Activated CD4-positive, alpha-beta memory T cell treated with anti-CD3 and anti-CD28 coated beads for 36 hours (primary cell): ENCODE results near the gene TTC7B. TPM values are rescaled to one million over a fixed set of nuclear protein-coding genes. Genes with fewer than 3 reads are reported as not detected.

Experiments
- CTCF ChIA-PET: fragments of 350-600 bp; sonication (Branson Sonifier 250); formaldehyde crosslinking; loops from one replicate; lab custom pipeline; 2021; ENCODE audit warnings: antibody characterized with exemption, inconsistent platforms; lab: Charles Lee
- POLR2A ChIA-PET: fragments of 350-600 bp; sonication (Branson Sonifier 250); formaldehyde crosslinking; loops from one replicate; lab custom pipeline; 2021; ENCODE audit warnings: antibody characterized with exemption; lab: Charles Lee
- DNase-seq: peaks from one replicate; pipeline ENCODE4 v3.0.0-alpha.2; 2020
- H3K27ac Mint-ChIP-seq: one replicate; pipeline ENCODE4 v1.8.0; 2021; ENCODE audit warnings: mixed read lengths
- H3K27me3 Mint-ChIP-seq: one replicate; pipeline ENCODE4 v1.8.0; 2021; ENCODE audit warnings: mixed read lengths
- H3K36me3 Mint-ChIP-seq: one replicate; pipeline ENCODE4 v1.8.0; 2021; ENCODE audit warnings: mixed read lengths
- H3K4me1 Mint-ChIP-seq: one replicate; pipeline ENCODE4 v1.8.0; 2021; ENCODE audit warnings: low read depth, mixed read lengths
- H3K4me3 Mint-ChIP-seq: one replicate; pipeline ENCODE4 v1.8.0; 2021; ENCODE audit warnings: mild to moderate bottlenecking, mixed read lengths
- H3K9me3 Mint-ChIP-seq: one replicate; pipeline ENCODE4 v1.8.0; 2021; ENCODE audit warnings: mixed read lengths
- intact Hi-C: fragments of 100-400 bp; cut with micrococcal nuclease; formaldehyde crosslinking; loops from one replicate; pipeline ENCODE4 v1.15.1; 2023
- total RNA-seq, 2 experiments: library from RNA; stranded (reverse); gene quantifications; one replicate each; pipeline ENCODE4 v1.2.3, GENCODE V29; 2021

Gene TTC7B
- total RNA-seq, 2 experiments from 2014 or later = 9.3 to 12.4 TPM

DNA sequence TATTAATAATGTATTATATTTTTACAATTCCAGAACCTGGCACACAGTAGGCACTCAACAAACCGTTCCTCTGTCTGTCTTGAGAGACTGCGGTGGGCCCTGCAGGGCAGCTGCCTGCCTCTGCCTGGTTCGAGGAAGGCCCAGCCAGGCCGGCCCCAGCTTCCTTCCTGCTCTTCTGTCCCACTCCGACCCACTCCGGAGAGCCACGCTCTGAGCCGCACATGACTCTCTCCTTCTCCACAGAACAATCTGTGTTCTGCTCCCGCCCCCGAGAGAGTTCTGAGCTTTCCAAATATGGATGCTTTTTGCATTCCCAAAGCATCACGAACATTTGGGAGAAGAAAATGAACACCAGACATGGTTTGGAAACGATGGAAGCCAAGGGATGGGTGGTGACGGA is 57.3 kb downstream of the TTC7B start:
- H3K27me3 Mint-ChIP-seq = no peaks in the 10 kb centered on the region
- peaks cover 6% of the 10 kb centered on the region for H3K36me3 Mint-ChIP-seq
- H3K9me3 Mint-ChIP-seq = peaks cover 16% of the 10 kb centered on the region
- ChIA-PET CTCF (interaction anchor here (0.6 to 4.2 kb wide), 35 partner anchors 8 to 470 kb away, joined by 3 to 35 read pairs (median 5); partner anchors contain the start of genes NRDE2 and TTC7B), POLR2A (interaction anchor here (0.5 to 1.1 kb wide), 3 partner anchors 349 to 484 kb away, joined by 3 to 4 read pairs (median 4); no protein-coding TSS in a partner anchor)
- peak; percentile 30 for DNase-seq
- peak overlapping the region; percentile 75 for H3K27ac Mint-ChIP-seq
- peaks cover 22% of the 10 kb centered on the region for H3K4me1 Mint-ChIP-seq
- intact Hi-C loops = loop anchor here (1.0 to 5.0 kb wide), 8 partner anchors 37 to 804 kb away; partner anchors contain the start of genes EFCAB11, PSMC1, RPS6KA5 and TDP1
- H3K4me3 Mint-ChIP-seq = peak overlapping the region; percentile 73

GRCh38 chr14:90758028-90758889 is 58.0 kb downstream of the TTC7B start:
- no peaks in the 10 kb centered on the region for H3K27me3 Mint-ChIP-seq
- peak; percentile 97 for DNase-seq
- CTCF ChIA-PET = interaction anchor here (0.6 to 4.2 kb wide), 42 partner anchors 7 to 469 kb away, joined by 3 to 35 read pairs (median 4); partner anchors contain the start of genes NRDE2 and TTC7B
- POLR2A ChIA-PET = interaction anchor here (1.1 kb wide), 3 partner anchors 71 to 483 kb away, joined by 3 to 4 read pairs (median 3); no protein-coding TSS in a partner anchor
- intact Hi-C loops = loop anchor here (1.0 to 5.0 kb wide), 8 partner anchors 36 to 803 kb away; partner anchors contain the start of genes EFCAB11, PSMC1, RPS6KA5 and TDP1
- peaks cover 22% of the 10 kb centered on the region for H3K4me1 Mint-ChIP-seq
- peaks cover 11% of the 10 kb centered on the region for H3K9me3 Mint-ChIP-seq
- H3K4me3 Mint-ChIP-seq = peak overlapping the region; percentile 73
- peak overlapping the region; percentile 75 for H3K27ac Mint-ChIP-seq
- peaks cover 4% of the 10 kb centered on the region for H3K36me3 Mint-ChIP-seq

DNA sequence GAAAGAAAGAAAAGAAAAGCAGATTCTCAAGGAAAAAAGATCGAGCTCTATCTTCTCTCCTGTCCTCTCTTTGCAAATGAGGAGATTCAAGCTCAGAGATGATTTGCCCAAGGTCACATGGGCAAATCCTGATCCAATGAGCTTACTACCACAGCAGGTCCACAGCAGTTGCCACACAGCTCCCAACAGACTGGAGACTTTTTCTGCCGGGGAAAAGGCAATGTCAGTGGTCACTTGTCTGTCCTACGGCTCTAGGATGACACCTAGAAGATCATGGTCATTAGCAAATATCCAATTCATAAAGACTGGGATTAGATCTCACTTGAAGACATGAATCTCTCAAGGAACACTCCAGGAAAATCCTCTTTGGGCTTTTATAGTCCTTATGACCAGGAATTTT is 58.8 kb downstream of the TTC7B start:
- POLR2A ChIA-PET = interaction anchor here (1.1 kb wide), 1 partner anchor 71 kb away, joined by 3 read pairs; no protein-coding TSS in a partner anchor
- Mint-ChIP-seq H3K4me3 (peak overlapping the region; percentile 70), H3K27me3 (no peaks in the 10 kb centered on the region), H3K4me1 (peaks cover 22% of the 10 kb centered on the region), H3K36me3 (peaks cover under 1% of the 10 kb centered on the region), H3K9me3 (peaks cover 4% of the 10 kb centered on the region), H3K27ac (no peak overlapping the region)
- DNase-seq = no peak
- intact Hi-C loops = loop anchor here (5.0 kb wide), 4 partner anchors 35 to 500 kb away; partner anchors contain the start of gene PSMC1
- CTCF ChIA-PET = interaction anchor here (0.7 to 2.7 kb wide), 10 partner anchors 9 to 204 kb away, joined by 3 to 18 read pairs (median 5); no protein-coding TSS in a partner anchor

DNA sequence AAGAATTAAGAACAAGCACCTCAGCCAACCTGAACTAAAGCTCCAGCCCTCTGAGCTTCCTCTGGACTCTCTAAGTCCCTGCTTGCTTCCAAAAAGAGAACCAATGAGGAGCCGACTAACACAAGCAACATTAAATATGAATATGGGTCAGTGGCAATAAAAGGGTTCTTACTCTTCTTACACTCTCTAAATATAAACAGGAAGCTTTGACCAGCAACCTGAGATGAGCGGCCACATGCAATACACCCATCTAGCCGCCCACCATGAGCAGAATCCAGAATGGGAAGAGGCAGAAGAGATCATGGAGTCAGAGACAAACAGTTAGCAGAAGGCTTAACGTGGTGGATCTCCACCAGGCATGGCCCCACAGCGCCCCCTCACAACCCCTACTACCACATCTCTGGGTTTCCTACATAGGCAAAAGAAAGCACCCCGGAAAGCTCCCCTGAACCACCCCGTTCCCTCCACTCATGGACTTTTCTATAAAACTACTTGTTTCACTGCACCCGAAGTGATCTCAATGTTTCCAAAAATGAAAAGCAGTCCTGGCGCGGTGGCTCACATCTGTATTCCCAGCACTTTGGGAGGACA is 59.4 kb downstream of the TTC7B start:
- Mint-ChIP-seq H3K27ac (no peak overlapping the region), H3K27me3 (no peaks in the 10 kb centered on the region), H3K4me1 (peaks cover 22% of the 10 kb centered on the region), H3K36me3 (no peaks in the 10 kb centered on the region), H3K9me3 (no peaks in the 10 kb centered on the region), H3K4me3 (no peak overlapping the region)
- POLR2A ChIA-PET = no interaction called here
- DNase-seq = peak; percentile 17
- CTCF ChIA-PET = interaction anchor here (0.7 kb wide), 1 partner anchor 60 kb away, joined by 3 read pairs; no protein-coding TSS in a partner anchor
- intact Hi-C loops = loop anchor here (5.0 kb wide), 4 partner anchors 35 to 500 kb away; partner anchors contain the start of gene PSMC1

GRCh38 chr14:90755661-90756304 is 60.4 kb downstream of the TTC7B start:
- POLR2A ChIA-PET = no interaction called here
- intact Hi-C loops = loop anchor here (5.0 kb wide), 4 partner anchors 33 to 498 kb away; partner anchors contain the start of gene PSMC1
- DNase-seq = peak; percentile 24
- CTCF ChIA-PET = interaction anchor here (0.7 kb wide), 1 partner anchor 16 kb away, joined by 3 read pairs; no protein-coding TSS in a partner anchor
- H3K27ac Mint-ChIP-seq = no peak overlapping the region
- H3K9me3 Mint-ChIP-seq = no peaks in the 10 kb centered on the region
- peaks cover 22% of the 10 kb centered on the region for H3K4me1 Mint-ChIP-seq
- no peaks in the 10 kb centered on the region for H3K27me3 Mint-ChIP-seq
- H3K36me3 Mint-ChIP-seq = no peaks in the 10 kb centered on the region
- H3K4me3 Mint-ChIP-seq = no peak overlapping the region

DNA sequence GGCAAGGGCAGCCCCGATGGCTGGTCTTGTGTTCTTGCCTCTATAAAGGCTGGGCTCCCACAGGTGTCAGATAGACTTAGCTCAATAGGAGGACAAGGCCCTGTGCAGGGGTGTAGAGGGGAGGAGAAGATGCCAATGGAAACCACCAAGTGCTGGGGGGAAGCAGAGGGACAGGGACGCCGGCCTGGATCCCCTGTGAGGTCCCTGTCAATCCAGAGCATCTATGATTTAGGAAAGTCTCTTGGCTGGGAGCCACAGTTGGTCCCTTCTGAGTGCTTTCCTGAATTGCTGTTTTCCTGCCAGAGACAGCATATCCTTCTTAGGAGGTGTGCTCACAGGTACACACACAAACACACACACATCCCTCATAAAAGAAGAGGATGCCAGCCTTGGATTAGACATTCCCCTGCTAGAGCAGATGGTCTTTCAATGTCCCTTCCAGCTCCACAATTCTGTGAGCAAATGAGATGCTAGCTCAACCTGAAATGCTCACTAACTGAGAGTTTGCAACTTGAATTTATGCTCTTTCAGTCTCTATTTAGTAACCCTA is 62.7 kb downstream of the TTC7B start:
- peaks cover 6% of the 10 kb centered on the region for H3K27me3 Mint-ChIP-seq
- peaks cover 13% of the 10 kb centered on the region for H3K9me3 Mint-ChIP-seq
- H3K4me1 Mint-ChIP-seq = peaks cover 17% of the 10 kb centered on the region
- H3K4me3 Mint-ChIP-seq = no peak overlapping the region
- POLR2A ChIA-PET = no interaction called here
- CTCF ChIA-PET = interaction anchor here (0.6 kb wide), 1 partner anchor 12 kb away, joined by 3 read pairs; no protein-coding TSS in a partner anchor
- DNase-seq = no peak
- peaks cover 7% of the 10 kb centered on the region for H3K36me3 Mint-ChIP-seq
- no peak overlapping the region for H3K27ac Mint-ChIP-seq
- intact Hi-C loops = no loop called here

GRCh38 chr14:90750701-90751100 is 65.5 kb downstream of the TTC7B start:
- no peak for DNase-seq
- CTCF ChIA-PET = interaction anchor here (1.8 kb wide), 1 partner anchor 8 kb away, joined by 7 read pairs; no protein-coding TSS in a partner anchor
- H3K9me3 Mint-ChIP-seq = peaks cover 14% of the 10 kb centered on the region
- POLR2A ChIA-PET = no interaction called here
- intact Hi-C loops = no loop called here
- H3K36me3 Mint-ChIP-seq = peaks cover 7% of the 10 kb centered on the region
- H3K27ac Mint-ChIP-seq = no peak overlapping the region
- no peak overlapping the region for H3K4me3 Mint-ChIP-seq
- peaks cover 2% of the 10 kb centered on the region for H3K4me1 Mint-ChIP-seq
- peaks cover 6% of the 10 kb centered on the region for H3K27me3 Mint-ChIP-seq

- Mint-ChIP-seq H3K9me3 (peaks cover 14% of the 10 kb centered on the region), H3K4me1 (no peaks in the 10 kb centered on the region), H3K4me3 (no peak overlapping the region), H3K27ac (no peak overlapping the region), H3K27me3 (peaks cover 6% of the 10 kb centered on the region), H3K36me3 (peaks cover 7% of the 10 kb centered on the region)
- ChIA-PET CTCF (interaction anchor here (1.8 kb wide), 1 partner anchor 9 kb away, joined by 7 read pairs; no protein-coding TSS in a partner anchor), POLR2A (no interaction called here)
- intact Hi-C loops = no loop called here
- DNase-seq = no peak
Observed at GRCh38 chr14:90750191-90750590, 66.0 kb downstream of the TTC7B start.

GRCh38 chr14:90747909-90748308 is 68.3 kb downstream of the TTC7B start:
- no peak overlapping the region for H3K4me3 Mint-ChIP-seq
- intact Hi-C loops = no loop called here
- H3K4me1 Mint-ChIP-seq = no peaks in the 10 kb centered on the region
- H3K36me3 Mint-ChIP-seq = peaks cover 7% of the 10 kb centered on the region
- DNase-seq = no peak
- CTCF ChIA-PET = interaction anchor here (1.6 kb wide), 1 partner anchor 10 kb away, joined by 7 read pairs; no protein-coding TSS in a partner anchor
- peaks cover 14% of the 10 kb centered on the region for H3K9me3 Mint-ChIP-seq
- peaks cover 6% of the 10 kb centered on the region for H3K27me3 Mint-ChIP-seq
- POLR2A ChIA-PET = no interaction called here
- H3K27ac Mint-ChIP-seq = no peak overlapping the region

DNA sequence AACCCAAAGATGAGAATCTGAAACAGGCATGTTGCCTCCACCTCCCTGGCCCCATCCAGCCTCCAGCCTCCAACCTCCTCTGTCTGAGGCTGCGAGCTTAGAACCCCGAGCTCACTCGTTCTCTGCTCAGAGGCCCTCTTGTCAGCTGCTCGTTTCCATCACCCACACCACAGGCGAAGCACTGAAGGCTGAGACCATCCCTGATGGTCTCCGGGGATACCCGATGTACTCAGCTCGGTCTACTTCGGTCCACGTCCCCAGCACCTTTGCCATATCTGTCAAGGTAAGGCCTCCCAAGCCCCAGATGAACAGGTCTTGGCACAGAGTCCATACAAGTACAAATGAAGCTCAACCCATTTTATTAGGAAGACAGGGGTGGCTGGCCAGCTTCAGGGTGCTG is 72.4 kb downstream of the TTC7B start:
- CTCF ChIA-PET = interaction anchor here (0.6 to 2.5 kb wide), 3 partner anchors 14 to 344 kb away, joined by 3 to 15 read pairs (median 5); no protein-coding TSS in a partner anchor
- POLR2A ChIA-PET = no interaction called here
- Mint-ChIP-seq H3K9me3 (peaks cover 3% of the 10 kb centered on the region), H3K4me1 (no peaks in the 10 kb centered on the region), H3K27ac (no peak overlapping the region), H3K4me3 (no peak overlapping the region), H3K27me3 (peaks cover 1% of the 10 kb centered on the region), H3K36me3 (no peaks in the 10 kb centered on the region)
- intact Hi-C loops = no loop called here
- DNase-seq = no peak

- intact Hi-C loops = no loop called here
- no peaks in the 10 kb centered on the region for H3K36me3 Mint-ChIP-seq
- H3K27ac Mint-ChIP-seq = no peak overlapping the region
- H3K4me1 Mint-ChIP-seq = no peaks in the 10 kb centered on the region
- no peaks in the 10 kb centered on the region for H3K27me3 Mint-ChIP-seq
- POLR2A ChIA-PET = no interaction called here
- CTCF ChIA-PET = interaction anchor here (0.6 to 2.5 kb wide), 3 partner anchors 15 to 344 kb away, joined by 3 to 15 read pairs (median 5); no protein-coding TSS in a partner anchor
- DNase-seq = no peak
- no peak overlapping the region for H3K4me3 Mint-ChIP-seq
- H3K9me3 Mint-ChIP-seq = no peaks in the 10 kb centered on the region
Observed at GRCh38 chr14:90743425-90743824, 72.8 kb downstream of the TTC7B start.
